GM21723 (cell line): ENCODE results near the gene PRR7.

ENCODE experiments used
- ATAC-seq: cut with Tn5 transposase; IDR thresholded peaks from one replicate; pipeline ENCODE4 v1.9.1; 2021; ENCODE audit warnings: mild to moderate bottlenecking, moderate library complexity; ENCODE audit not compliant: unreplicated experiment

The PRR7 gene

DNA sequence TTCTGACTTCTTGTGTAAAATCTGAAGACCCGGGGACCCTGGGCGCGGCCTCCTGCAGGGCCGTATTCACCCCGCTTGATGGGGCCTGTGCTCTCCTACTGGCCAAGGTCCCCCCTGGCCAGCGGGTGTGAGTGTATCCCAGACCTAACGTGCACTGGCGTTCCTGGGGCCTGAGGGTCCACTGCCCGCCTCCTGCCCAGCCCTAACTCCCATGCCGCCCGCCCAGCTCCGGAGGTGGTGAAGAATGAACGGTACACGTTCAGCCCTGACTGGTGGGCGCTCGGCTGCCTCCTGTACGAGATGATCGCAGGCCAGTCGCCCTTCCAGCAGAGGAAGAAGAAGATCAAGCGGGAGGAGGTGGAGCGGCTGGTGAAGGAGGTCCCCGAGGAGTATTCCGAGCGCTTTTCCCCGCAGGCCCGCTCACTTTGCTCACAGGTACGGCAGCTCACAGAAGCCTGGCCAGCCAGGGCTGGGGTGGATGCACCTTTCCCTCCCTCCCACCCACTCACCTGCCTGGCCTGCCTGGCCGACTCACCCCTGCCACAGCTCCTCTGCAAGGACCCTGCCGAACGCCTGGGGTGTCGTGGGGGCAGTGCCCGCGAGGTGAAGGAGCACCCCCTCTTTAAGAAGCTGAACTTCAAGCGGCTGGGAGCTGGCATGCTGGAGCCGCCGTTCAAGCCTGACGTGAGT is 10.6 kb upstream of the PRR7 start:
- no peak for ATAC-seq

DNA sequence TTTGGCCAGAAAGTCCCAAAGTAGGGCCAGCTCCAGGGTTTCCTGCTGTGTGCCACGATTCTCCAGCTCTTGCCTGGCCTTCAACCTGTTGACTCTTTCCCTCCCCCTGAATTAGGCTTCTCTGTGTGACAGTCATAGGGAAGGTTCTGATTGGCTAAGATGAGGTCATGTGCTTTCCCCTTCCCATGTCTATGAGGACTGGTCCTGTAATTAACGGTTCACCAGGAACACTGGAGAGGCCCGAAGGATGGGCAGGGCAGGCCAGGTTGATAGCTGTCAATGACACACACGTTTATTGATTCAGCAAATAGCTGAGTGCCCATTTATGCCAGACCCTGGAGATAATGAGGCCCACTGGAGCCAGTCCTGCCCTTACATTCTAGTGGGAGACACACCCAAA is 9.0 kb upstream of the PRR7 start:
- ATAC-seq = no peak

DNA sequence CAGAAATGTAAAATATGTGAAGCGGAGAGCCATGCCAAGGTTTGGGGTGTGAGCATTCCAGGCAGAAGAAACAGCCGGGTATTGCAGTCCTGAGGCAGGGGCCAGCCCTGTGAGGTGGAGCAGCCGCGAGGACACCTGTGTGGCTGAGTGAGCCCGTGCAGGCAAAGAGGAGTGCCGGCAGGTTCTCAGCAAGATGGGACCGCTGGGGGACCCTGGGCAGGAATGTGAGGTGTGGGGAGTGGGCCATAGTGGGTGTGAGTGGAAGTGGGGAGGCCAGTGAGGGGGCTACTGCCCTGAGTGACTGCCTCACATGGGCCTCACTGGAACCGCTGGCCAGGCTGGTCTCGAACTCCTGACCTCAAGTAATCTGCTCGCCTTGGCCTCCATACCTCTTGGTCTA is 8.1 kb upstream of the PRR7 start:
- ATAC-seq = no peak

DNA sequence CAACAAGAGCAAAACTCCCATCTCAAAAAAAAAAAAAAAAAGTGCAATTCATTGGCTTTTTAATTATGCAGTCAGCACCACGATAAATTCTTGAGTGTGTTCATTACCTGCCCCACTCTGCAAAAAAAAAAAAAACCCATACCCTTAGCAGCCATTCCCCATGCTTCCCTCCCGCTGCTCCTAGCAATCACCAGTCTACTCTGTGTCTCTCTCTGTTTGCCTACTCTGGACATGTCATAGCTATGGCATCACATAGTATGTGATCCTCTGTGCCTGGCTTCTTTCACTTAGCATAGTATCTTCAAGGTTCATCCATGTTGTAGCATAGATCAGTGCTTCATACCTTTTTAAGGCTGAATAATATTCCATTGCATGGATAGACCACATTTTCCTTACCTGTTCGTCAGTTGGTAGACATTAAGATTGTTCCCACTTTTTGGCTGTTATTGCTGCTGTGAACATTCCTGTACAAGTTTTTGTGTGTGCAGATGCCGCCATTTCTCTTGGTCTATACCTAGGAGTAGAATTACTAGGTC is 7.0 kb upstream of the PRR7 start:
- no peak for ATAC-seq

DNA sequence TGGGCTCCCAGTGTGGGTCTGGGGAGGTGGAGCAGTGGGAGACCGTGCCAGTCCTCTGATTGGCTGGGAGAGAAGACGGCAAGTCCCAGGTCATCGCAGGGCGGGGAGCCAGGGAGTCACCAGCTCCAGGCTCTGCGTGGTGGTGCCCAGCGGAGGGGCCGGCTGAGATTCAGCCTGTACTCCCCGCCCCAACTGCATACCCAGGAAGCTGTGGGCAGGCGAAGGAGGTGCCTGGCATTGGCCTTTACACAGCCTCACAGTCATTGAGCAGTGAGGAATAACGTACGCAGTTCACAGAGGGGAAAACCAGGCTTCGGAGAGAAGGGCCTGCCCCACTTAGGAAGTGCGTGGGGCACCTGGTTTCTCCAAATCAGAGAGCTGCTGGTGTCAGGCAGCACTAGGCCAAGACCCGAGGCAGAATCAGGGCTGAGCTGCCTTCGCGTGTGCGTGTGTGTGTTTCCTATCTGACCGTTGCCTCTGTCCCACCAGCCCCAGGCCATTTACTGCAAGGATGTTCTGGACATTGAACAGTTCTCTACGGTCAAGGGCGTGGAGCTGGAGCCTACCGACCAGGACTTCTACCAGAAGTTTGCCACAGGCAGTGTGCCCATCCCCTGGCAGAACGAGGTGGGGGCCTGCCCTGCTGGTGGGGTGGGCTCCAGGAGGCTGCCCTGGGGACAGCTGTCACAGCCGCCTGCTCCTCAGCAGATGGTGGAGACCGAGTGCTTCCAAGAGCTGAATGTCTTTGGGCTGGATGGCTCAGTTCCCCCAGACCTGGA is 6.2 kb upstream of the PRR7 start:
- no peak for ATAC-seq

DNA sequence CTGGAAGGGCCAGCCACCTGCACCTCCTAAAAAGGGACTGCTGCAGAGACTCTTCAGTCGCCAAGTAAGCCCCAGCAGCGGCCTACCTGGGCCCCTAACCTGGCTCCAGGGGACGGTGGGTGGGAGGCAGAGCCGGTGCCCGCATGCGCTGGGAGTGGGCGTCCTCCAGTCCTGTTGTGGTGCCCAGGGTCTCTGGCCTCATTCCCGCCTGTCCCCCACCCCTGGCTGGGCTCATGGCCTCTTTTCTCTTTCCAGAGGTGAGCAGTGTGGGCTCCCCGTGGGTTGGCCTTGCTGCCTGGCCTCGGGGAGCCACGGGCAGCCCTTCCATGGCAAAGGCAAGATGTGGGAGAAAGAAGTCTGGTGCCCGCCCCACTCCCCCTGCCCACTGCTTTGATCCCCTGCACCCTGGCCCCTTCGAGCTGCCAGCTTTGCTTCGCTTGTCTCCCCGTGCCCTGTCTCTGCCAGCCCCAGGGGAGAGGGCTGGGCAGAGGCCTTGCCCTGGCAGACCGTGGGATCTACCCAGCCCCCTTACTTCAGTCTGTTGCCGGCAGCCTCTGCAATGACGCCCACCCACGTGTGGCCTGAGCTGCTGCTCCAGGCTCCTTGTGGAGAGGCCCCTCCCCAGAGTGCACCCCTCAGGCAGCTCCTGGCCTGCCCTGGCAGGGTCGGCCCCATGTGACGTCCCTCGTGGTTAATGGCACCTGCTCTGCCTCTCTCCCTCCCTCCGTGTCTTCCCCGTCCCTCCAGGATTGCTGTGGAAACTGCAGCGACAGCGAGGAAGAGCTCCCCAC is 5.4 kb upstream of the PRR7 start:
- no peak for ATAC-seq

DNA sequence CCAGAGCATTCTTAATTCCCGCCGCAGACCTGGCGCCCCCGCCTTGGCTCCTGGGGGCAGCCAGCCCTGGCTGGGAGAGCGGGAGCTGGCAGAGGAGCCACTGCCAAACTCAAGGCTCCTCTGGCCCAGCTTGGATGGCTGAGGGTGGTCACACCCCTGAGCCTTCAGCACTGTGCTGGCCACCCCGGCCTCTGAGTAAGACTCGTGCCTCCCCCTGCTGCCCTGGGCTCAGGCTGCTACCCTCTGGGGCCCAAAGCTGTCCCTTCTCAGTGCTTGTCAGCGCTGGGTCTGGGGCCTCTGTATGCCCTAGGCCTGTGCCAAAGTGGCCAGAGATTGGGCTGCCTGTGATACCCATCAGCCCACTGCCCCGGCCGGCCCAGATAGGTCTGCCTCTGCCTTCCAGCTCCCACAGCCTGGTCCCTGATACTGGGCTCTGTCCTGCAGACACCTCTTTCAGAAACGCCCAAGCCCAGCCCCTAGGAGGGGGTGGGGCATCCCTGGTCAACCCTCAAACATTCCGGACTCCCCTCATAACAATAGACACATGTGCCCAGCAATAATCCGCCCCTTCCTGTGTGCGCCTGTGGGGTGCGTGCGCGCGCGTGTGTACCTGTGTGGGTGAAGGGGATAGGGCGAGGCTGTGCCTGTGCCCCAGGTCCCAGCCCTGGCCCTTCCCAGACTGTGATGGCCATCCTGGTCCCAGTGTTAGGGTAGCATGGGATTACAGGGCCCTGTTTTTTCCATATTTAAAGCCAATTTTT is 4.4 kb upstream of the PRR7 start:
- no peak for ATAC-seq

DNA sequence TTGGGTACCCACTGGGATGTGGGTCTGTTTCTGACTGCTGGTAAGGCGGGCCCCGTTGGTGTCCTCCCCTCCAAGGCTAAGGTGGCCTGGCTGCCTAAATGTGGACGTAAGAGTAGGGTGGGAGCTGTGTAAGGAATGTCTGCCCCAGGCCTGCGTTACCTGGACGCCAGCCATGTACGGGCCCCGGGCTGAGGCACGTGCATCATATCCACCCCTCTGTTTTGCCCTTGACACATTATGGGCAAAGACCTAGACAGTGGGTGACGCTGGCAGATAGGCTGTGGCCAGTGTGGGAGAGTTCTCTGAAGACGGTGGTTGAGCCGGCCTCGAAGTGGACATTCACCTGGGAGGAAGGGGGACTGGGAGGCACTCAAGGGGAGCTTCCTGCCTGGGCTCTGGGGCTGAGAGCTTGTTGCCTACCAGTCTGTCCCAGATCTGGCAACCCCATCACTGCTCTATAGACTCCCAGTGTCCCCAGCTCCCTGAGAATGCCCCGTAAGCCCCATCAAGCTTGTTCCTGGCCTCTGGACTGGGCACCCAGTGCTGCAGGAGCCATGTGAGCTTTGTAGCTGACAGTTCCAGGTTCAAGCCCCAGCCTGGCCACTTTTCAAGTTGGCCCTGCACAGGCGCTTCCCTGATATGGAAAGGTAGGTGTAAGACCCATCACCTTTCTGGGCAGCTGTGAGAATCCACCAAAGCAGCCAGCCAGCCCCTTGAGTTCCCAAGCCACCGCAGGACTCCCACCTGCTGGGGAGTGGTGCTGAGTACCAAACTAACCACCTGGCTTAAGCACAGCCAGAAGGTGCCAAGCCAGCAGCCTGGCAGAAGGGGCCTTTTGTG is 3.2 kb upstream of the PRR7 start:
- no peak for ATAC-seq

DNA sequence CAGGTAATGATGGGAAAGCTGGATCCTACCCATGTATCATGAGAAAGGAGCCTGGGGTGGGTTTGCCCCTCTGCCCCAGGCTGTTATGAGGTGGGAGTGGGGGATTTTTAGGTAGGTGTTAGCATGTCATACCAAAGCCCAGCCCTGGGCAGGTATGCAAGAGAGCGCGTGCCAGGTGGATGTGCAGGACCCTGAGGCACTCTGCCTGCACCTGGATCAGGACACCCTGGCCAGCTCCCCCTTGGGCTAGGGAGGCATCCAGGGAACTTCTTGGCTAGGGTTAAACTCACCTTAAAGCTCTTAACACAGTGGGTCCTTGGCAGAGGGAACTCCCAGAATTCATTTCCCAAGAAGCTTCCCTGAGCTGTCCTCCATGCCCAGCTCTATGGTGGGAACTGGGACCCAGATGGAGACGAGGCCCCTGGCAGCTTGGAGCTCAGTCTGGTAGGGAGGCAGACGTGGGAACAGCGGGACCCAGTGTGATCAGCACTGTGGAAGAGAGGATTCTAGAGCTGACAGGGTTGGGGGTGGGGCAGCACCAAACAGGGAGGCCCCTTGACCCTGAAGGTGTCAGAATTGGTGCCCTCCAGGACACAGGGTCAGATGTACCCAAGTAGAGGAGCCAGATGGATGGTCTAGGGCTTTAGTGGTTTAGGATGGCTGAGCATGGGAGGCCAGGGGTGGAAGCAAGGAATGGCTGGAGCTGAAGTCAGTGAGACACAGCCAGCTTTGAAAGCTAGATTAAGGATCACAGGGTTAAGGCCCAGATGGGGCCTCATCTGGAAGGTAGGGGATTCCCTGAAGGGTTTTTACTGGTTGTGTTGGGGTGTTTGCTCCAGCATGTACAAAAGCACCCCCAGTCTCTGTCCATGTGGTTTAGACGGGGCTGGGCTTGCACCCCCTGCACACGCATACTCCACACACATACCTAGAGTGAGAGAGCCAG is 2.2 kb upstream of the PRR7 start:
- no peak for ATAC-seq

DNA sequence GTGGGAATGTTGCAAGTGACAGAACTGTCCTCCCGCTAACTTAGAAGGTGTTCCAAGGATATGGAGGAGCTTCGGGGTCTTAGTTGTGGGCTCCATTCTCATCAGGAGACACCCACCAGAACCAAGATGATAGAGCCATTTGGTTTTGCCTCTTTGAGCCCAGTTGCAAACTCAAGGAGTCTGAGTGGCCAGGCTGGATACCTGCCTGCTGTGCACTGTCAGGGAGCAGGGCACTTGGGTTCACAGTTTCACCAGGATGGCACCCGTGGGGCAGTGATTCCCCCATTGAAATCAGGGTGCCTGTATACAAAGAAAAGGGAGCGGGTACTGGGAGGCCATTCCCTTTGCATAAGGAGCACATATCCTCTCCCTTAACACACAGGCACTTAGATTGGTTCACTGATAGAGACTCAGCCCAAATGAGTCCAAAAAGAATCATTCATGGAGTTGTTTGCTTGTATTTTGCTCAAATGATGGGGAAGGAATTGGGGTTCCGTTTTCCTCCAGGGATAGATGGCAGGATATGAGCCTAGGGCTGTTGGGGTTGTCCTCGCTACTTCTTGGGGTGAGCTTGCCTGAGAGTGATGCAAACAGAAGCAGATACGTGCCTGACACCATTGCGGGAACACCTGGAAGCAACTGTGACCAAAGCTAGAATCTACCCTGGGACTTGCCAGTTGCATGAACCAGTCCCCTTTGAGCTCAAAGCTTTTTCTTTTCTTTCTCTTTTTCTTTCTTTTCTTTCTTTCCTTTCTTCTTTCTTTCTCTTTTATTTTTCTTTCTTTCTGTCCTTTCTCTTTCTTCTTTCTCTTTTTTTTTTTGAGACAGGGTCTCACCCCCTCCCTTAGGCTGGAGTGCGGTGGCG is 1.3 kb upstream of the PRR7 start:
- no peak for ATAC-seq

DNA sequence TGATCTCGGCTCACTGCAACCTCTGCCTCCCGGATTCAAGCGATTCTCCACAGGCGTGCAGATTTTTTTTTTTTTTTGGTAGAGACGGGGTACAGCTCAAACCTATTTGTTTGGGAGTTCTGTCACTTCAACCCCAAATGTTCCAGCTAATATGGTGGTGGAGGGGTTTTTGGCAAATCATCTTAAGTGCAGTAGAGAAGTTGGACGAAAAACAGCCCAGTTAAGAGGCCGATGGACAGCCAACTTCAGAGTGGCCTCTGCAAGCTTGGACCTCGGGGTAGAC is 756 bp upstream of the PRR7 start:
- ATAC-seq = no peak

DNA sequence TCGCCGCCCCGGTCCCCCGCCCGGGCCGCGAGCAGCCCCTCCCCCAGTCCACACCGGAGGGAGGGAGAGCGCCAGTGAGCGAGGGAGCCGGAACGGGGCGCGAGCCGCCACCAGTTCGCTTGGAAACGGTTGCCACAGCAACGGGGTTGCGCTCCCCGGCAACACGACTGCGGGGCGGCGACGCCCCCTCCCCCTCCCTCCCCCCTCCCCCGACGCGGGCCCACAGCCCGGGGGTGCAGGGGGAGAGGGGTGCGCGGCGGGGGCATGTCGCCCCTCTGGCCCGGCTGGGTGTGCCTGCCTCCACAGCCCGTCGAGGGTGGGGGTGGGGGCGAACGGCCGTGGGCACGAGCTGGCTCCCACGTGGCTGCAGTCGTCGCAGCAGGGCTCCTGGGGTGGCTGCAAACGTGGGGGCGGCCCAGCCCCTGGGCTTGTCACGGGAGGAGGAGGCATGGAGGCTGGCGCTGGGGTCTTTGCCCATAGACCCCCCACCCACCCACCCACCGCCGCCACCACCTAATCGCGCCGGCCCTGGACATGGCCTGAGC is 524 bp downstream of the PRR7 start:
- peak; percentile 50 for ATAC-seq

DNA sequence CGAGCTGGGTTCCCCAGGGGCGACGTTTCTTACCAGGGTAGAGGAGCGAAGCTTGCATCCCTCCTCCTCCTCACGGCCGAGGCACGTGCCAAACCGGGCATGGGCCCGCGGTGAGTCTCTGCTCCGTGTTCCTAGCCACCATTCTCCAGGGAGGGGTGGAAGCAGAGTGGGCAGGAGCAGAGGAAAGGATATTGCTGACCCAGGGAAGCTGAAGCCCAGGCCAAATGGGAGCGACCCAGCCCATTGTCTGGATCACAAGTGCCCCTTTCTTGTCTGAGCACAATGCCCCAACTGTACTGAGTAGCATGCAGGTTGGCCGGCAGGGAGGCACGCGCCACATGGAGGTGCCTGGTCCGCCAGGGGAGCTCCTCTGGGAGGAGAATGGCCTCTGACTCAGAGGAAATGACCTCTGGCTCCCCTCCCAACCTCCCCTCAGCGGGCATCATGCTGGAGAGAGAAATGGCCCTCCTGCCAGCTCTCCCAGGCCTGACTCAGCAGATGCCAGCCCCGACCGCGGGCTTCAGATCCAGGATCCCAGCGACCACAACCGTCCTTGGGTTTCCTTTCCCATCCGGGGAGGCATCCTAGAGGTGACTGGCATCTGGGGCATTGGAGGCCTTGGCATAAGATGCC is 1.1 kb downstream of the PRR7 start:
- no peak for ATAC-seq

DNA sequence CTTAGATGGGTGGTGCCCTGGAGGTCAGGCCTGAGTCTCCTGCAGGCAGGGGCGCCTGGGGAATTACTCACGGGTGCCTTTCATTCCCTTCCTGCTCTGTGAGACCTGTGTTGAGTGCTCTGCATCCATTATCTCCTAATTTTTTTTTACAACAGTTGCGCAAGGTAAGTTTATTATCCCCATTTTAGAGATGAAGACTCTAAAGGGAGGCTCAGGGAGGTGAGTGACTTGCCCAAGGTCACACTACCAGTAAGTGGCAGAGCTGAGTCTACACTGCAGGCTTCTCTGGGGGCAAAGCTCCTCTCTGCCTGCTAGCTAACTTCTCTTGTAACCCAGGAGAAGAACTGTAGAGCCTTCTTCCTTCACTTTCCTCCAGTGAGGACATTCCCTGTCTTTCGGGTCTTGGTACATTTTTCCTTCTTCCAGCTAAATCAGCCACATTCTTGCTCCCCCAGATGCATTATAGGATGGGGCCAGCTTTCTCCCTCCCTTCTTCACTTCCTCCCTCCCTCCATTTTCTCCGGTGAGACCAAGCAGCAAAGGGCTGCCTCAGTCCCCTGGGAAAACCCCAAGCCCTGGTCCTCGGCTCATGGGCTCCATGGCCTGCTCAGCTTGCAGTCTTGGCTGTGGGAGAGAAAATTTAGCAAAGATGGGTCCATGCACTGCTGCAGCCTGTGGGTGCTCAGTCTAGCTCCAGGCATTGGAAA is 1.8 kb downstream of the PRR7 start:
- no peak for ATAC-seq

DNA sequence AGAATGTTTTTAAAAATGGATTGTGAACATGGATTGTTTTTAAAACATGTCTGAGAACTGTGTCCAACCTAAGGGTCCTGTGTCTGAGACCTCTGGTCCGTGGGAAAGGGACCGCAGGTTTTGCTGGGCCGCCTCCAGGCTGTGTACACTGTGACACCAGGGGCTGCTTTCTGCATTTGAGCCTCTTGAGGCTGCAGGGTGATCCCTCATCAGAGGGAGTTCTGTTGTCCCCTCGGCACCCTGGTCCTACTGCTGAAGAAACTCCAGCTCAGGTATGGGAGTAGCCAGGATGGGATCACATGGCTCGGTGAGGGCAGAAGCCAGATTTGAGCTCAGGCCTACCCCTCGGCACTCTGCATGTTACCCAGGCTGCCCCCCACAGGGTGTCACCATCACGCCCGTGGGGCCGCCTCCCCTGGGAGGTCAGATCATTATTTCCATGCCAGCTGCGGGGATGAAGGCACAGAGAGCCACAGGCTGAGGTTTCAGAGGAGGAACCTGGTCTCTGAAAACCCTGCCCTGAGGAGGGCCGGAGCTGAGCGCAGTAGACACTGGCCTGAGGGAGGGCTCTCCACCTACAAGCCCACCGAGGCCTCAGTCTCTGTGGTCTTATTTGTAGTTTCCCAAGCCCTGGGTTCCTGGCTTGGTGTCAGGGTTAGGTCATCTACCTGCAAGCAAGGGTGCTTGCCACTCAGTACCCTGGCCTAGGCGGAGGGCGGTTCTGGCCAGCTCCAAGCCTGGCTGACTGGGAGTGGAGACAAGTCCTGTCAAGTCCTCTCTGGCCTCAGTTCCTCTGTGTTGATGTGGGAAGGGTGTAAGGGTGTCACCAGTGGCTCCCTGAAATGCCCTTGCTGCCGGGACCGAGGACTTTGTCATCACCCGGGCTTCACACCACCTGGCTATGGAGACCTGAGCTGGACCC is 2.8 kb downstream of the PRR7 start:
- no peak for ATAC-seq
